ENCODE data around the gene PLEKHG4.

The PLEKHG4 gene

DNA sequence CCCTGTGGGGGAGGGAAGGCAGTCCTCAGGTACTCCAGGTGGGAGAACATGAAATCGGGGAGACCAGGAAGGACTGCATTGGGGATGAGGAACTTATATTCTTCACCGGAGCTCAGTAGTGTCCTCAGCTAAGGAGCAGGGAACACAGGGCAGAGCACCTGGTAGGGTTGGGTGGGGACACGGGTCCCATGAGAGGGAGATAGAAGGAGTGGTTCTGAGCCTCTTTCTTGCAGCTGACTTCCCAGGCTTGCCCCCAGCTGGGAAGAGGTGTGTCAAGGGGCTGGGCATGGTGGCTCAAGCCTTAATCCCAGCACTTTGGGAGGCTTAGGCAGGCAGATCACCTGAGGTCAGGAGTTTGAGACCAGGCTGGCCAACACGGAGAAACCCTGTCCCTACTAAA is 34.1 kb upstream of the PLEKHG4 start:
- DNase-seq, result no peak

DNA sequence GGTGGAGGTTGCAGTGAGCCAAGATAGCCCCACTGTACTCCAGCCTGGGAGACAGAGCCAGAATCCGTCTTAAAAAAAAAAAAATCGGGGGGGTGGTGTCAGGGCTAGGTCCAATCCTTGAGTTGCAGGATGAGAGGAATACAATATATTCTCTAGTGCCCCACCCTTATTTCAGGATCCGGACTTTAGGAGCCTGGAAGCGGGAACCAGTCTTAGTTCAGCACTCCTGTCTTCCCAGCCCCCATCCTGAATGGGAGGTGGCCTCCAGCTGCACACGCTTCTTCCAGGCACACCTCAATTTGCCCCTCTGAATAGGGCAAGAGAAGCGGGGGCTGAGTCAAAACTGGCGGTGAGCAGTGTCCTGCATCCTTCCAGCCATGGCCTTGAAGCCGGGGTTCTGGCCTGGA is 33.7 kb upstream of the PLEKHG4 start:
- no peak for DNase-seq

DNA sequence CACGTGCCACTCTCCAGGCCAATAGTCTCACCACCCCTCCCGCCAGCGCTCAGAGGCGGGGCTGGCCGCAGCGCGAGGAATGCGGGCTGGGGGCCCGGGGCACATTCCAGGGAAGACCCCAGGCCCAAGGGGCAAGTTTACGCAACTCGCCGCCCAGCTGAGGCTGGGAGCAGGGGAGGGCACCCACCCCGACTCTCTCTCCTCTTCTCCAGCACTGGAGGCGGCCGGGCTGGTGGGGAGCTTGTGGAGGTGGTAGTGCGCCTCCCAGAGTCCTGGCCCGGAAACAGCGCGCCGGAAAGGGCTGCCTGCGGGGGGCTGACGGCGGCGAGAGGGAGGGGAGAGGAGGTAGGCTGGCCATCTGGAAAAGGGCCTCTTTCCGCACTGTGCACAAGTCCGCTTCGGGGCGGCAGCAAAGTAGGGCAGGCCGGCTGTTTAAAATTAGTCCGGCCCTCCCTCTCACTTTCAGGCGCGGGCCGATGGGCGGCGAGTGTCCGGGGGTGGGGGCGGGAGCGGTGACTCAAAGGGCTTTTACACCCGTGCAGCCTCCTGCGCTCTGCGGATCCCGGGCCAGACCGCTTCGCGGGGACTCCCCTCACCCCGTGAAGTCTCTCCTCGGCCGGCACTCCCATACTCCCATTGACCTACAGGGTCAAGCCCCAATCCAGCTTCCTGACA is 33.1 kb upstream of the PLEKHG4 start:
- peak; percentile 22 for DNase-seq

DNA sequence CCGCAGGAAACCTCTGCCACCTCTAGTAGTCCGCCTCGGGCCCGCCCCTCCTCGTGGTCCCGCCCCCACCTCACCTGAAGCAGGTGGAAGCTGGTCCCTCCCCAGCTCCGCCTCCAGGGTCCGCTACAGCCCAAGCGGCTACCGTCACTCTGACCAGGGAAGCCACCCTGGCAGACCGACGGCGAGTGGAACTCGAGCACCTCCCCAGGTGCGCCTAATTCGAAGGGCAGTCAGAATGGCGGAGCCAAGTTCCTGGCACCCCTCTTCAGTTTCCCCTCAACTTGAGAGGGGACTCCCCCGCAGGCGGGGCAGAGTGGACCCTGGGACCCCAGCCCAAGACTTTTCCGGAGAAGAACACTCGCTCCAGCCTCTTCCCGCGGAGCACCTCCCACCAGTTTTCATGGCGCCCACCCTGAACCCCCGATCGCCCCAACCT is 32.6 kb upstream of the PLEKHG4 start:
- DNase-seq, result peak; percentile 44

DNA sequence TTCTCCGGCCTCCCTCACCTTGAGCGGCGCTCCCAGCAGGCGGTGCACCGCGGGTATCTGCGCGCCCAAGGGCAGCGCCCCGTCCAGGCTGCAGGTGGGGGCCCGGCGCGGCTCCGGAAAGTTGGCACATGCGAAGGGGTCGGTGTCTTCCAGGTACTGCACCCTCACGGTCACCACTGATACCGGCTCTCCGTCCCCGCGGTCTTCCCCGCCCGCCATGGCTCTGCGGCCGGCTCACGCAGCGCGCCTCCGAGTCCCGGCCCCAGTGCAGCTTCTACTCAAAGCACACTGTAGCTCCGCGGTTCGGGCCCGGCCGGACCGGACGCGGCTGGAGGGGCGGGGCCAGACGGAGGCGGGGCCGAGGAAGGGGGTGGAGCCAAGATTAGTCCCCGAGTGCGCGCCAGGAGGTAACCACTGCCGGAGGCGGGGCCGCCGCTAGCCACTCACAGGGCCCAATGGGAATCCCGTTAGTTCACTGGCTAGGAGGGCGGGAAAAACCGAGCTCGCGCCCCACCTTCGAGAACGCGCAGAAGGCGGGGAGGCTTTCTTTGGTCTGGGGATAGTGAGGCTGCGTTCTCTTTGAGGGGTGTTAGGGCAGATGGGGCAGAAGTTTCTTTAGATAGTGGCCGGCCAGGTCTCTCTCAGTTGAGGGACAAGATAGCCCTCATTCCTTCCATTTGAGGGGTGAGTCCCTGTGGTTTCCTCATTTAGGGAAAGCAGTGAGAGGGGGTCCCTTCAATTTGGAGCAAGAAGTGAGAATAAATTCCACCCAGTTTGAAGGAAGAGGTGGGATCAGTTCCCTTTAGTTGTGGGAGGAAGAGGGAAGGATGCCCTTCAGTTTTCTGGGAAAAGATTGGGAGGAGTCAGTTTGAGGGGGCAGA is 31.9 kb upstream of the PLEKHG4 start, which contains the start of gene FHOD1:
FHOD1 (minus strand) TSS at position 290 of the 881 bp plus-strand sequence; CDS start at position 219, 71 bp downstream.
- DNase-seq, result peak; percentile 91

DNA sequence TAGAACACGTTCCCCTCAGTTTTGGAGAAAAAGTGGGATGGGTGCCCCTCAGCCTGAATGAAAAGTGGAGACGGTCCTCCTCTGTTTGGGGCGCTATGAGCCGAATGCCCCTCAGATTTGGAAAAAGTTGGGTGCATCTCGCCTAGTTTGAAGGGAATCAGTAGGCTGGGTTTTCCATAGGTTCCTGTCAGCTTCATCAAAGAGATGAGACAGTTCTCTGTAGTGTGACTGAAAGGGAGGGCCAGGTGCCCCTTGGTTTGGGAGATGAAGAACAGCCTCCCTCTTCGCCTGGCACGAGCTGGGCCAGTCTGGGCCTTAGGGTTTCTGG is 31.3 kb upstream of the PLEKHG4 start:
- no peak for DNase-seq

DNA sequence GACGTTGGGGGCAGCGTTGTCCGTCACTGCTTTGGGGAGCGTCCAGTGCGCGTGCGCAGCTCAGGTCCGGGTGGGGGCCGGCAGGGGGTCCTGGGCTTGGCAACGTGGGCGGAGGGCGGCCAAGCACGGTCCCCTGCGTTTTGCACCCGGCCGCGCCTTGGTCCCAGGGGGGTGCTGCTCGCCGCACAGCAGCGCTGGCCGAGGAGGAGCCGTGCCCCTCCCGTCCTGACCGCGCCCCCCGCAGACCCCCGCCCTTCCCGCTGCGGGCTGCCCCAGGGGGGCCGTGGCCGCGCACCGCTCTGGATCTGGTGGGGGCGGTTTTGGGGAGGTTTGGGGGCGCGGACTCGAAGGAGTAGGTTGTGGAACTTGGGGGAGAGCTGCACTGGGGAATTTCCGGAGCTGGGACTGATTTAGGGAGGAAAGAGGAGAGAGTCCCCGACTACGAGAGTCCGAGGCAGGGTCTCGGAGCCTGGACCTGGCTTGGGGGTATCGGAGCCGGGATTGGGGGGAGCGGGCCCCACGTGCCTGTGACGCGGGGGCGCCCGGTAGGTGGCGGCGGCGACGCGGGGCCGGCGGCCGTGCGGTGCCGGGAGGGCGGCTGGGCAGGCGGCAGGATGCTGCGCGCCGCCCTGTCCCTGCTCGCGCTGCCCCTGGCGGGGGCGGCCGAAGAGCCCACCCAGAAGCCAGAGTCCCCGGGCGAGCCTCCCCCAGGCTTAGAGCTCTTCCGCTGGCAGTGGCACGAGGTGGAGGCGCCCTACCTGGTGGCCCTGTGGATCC is 30.7 kb upstream of the PLEKHG4 start, which contains the start of gene SLC9A5:
SLC9A5 (plus strand) TSS at position 579 of the 777 bp plus-strand sequence; CDS start at position 615, 36 bp downstream.
- no peak for DNase-seq

DNA sequence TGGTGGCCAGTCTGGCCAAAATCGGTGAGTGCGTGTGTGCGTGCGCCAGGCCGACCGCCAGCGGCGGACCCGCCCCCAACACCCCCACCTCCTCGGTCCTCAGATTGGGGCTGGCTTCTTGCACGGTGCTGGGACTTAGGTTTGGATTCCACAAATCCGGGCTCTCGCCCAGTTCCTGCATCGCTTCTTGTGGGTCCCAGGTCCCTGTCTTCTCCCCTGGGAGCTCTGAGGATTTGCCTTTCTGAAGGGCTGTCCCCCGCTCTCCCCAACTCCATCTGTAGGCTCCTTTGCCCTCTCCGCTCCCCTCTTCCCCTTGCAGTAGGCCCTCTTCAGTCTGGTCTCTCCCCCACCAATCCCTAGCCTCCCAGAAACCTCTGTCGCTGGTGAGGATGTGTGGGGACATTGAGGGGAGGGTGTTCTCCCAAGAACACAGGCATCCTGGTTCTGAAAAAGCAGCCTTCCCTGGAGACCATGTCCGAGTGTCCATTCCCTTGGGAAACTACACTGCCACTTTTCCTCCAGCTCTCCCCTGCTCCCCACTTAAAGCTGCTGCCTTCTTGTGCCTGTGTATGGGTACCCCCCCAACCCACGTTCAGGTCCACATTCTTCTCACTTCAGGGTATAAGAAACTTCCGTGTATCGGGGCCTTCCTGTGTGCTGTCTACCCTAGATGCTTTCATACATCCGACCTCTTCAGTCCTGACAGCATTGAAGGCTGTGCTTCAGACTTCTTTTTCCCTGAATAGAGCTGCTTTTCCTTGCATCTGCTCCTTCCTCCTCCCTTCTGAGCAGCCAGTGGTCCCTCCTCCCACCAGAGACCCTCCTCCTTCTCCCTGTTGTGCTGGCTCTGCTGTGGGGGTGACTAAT is 29.9 kb upstream of the PLEKHG4 start:
- DNase-seq, result no peak

DNA sequence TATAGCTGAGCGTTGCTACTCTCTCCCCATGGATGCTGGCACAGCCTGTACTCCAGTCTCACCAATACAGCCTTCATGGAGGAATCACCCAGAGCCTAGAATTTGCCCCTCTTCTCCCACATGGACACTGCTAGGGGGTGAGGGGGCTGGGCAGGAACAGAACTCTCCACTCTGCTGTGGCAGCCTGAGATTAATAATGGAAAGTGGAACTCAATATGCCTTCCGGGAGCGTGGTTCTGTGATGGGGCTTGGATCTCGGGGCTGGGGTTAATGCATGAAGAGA is 29.3 kb upstream of the PLEKHG4 start:
- DNase-seq, result no peak

DNA sequence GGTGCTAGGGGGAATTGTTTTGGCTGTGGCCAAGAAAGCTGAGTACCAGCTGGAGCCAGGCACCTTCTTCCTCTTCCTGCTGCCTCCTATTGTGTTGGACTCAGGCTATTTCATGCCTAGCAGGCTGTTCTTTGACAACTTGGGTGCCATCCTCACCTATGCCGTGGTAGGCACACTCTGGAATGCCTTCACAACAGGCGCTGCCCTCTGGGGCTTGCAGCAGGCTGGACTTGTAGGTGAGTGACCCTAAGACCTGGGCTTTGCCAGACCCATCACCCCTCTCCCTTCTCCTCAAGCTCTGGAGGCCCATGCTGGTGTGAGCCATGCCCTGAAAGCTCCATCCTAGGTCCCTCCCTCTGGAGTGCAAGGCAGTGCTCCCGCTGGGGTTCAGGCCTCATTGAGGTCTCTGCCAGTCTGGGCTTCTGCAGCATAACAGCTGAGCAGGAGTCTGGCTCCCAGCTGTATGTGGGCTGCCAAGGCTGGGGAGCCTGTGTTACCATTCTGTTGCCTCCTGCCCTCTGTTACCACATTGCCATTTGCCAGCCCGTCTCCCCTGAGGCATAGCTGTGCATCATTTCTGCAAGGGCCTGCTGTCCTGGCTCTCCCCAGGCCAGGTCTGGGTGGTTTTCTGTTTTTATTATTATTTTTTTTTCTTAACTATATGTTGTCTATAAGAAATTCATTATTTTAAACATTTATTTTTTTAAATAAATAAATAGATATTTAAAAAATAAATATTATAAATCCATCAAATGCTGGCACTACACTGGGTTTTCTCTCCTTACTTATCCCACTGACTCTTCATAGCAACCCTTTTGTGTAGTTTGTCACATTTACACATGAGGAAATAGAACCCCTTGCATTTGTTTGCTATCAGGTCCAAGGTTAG is 26.5 kb upstream of the PLEKHG4 start:
- DNase-seq, result peak; percentile 27

DNA sequence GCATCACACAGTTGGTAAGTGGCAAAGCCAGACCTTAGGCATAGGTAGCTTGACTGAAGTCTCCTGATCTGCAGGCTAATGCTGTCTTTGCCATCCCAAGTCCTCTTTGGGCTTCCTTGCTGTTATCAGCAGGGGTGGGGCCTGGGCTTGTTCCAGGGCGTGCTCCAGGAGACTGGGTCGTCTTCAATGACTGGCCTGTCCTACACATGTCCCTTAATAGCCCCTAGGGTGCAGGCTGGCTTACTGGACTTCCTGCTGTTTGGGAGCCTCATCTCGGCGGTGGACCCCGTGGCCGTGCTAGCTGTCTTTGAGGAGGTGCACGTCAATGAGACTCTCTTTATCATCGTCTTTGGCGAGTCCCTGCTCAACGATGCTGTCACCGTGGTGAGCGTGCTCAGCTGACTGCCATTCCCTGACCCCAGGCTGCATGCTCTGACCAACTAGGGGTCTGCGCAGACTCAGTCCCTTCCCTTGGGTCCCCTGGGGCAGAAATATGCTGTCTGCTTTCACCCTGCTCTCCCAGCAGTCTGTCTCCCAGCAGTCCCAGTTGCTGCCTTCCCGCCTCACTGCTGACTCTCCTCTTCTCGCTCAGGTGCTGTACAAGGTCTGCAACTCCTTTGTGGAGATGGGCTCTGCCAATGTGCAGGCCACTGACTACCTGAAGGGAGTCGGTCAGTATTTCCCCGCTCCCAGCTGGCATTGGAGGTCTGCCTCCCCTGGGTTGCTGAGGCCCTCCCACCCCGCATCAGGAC is 24.4 kb upstream of the PLEKHG4 start:
- no peak for DNase-seq

DNA sequence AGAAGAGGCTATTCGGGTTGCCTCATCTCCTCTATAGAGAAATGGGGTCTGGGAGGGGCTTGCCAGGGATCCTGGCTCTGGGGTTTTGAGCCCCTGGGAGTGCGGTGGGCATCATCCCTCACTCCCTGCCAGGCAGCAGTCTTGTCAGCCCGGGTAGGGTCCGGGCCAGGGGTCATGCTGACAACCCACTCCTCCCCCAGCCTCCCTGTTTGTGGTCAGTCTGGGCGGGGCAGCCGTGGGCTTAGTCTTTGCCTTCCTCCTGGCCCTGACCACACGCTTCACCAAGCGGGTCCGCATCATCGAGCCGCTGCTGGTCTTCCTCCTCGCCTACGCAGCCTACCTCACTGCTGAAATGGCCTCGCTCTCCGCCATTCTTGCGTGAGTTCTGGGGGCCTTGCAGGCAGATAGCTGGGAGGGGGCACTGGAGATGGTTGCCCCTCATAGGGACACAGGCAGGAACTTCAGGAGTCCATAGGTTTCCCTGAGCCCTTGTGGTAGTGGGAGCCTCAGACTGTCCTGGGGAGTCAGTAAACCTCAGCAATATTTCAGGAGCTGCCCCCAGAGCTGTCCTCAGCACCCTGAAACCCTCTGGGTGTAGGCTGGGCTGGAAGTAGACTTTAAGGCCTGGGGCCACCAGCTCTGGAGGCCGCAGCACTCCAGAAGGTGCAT is 23.6 kb upstream of the PLEKHG4 start:
- no peak for DNase-seq

DNA sequence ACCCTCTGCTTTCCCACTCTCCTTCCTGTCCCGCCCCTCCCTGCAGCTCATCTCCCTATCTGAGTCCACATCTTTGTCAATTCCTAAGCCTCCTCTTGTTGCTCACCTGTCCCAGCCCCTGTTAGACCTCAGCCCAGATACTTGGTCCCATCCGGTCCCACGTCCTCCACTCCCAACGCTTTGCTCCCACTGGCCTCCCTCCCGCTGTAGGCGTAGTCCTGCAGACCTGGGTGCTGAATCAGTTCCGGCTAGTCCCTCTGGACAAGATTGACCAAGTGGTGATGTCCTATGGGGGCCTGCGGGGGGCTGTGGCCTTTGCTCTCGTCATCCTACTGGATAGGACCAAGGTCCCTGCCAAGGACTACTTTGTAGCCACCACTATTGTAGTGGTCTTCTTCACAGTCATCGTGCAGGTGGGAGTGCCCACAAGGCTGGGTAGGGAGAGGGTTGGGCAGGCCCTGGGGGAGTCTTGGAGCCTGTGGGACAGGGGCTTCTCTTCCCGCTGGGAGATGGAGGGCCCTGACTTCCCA is 22.6 kb upstream of the PLEKHG4 start:
- DNase-seq, result no peak

DNA sequence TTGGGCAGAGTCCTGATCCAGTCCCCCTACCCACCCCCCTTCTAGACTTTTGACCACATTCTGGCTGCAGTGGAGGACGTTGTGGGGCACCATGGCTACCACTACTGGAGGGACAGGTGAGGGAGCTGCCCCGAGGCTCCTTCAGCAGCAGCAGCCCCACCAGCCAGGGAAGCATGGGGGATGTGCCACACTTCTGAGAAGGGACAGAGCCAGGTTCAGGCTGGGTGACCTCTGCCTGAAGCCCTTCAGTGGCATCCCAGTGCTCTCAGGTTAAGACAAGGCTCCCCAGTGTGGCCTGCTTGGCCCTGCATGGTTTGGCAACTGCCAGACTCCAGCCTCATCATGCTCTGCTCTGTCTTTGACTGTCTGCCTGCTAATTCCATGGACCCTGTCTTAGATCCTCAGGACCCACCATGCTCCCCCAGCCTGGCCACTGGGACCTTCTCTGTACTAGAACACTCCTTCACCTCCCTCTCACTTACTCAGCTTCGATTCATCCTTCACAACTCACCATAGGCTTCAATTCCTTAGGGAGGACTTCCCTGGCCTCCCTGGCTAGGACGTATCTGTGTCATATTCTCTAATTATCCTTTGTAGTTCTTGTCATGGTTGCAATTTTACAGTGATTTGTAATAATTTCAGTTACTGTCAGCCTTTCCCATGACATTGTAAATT is 21.7 kb upstream of the PLEKHG4 start:
- no peak for DNase-seq

DNA sequence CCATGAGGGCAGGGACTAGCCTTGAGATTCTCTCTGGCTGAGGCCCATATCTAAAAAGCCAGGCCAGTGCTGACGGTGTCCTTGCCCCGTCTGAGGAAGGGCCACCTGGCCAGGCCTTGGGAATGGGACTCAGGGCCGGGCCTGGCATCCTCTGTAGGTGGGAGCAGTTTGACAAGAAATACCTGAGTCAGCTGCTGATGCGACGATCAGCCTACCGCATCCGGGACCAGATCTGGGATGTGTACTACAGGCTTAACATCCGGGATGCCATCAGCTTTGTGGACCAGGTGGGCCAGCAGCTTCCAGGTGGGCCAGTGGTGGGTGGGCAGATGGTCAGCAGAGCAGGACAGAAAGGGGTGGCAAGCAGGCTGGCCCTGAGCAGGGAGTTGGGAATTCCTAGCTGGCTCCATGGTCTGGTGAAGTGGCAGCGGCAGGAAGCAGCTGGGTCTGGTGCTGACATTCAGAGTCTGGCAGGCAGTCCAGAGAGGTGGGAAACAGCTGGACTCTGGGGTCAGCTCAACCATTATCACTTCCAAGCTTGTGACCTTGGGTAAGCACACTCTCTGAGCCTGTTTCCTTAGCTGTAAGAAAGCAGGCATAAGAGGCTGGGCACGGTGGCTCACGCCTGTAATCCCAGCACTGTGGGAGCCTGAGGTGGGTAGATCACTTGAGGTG is 21.0 kb upstream of the PLEKHG4 start:
- DNase-seq, result no peak

DNA sequence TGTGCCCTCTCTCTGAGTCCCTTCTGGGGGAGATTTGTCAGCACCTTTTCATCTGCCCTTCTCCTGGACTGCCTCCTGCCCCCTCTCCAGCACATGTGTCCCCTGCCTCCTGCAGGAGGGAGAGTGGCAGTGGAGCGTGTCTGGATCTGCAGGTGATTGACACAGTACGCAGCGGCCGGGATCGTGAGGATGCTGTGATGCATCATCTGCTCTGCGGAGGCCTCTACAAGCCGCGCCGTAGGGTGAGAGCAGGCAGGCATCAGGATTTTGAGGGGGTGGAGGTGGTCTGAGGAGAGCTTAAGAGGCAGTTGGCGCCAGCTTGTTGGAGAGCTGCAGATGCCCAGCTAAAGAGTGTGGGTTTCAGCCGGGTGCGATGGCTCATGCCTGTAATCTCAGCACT is 19.6 kb upstream of the PLEKHG4 start:
- no peak for DNase-seq

DNA sequence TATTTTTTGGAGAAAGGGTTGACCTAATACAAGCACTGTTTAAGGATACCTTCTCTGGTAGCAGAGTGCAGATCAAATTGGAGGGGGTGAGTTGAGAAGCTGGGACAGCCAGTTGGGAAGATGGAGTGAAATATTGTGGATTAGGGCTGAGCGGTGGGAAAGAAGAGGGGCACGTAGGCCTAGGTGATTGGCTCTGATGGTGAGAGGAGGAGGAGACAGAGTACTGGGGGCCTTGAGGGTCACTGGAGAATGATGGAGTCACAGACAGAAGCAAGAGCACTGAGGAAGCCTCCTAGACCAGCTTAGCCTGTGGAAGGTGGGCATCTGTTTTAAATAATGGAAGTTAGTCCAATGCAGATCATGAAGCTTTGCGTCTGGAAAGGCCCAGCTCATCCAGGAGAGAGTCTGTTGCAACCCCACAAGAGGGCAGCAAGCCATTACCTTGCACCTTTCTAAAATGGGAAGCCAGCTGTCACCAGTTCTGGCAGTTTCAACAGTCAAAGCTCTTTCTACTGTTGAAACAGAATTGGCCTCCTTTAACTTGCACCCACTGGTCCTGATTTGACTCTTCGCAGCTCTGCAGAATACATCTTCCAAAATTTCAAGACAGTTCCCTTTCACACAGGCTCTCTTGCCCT is 18.8 kb upstream of the PLEKHG4 start:
- peak; percentile 74 for DNase-seq

DNA sequence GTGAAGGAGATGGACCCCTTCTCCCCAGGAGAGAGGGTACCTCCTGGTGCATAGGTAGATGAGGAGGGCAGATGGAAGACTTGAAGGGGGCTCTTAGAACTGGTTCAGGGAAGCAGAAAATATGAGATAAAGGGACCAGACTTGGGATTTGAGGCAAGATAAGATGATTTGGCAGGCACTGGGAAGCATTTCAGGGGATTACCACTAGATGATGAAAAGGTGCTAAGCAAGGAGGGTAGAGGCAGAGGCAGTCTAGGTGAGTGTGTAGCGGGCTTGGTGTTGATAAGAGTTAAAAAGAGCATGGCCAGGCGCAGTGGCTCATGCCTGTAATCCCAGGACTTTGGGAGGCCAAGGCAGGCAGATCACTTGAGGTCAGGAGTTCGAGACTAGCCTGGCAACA is 16.1 kb upstream of the PLEKHG4 start:
- no peak for DNase-seq

Measured in NCI-H2171 treated with DMSO at 0.1 percent for 48 hours (cell line).